Ovary (tissue), 9 donors: Measurements from ENCODE around the gene FLNA. TPM values are rescaled to one million over a fixed set of nuclear protein-coding genes. Genes with fewer than 3 reads are reported as not detected.

Experiments used
- DNase-seq, 5 donors: peaks; one replicate each; pipeline ENCODE4 v3.0.0-alpha.2; 2019 to 2020
- H3K27ac ChIP-seq, 2 donors: fragments of 200-600 bp; one replicate each; pipeline versions ENCODE4 v1.5.1 to v1.8.0; 2019 to 2022
- H3K27me3 ChIP-seq: fragments of 200-600 bp; one replicate; pipeline ENCODE4 v1.8.0; 2022
- H3K36me3 ChIP-seq: fragments of 200-600 bp; sonication (generic); one replicate; pipeline ENCODE4 v1.5.1; 2019
- H3K4me1 ChIP-seq: one replicate; pipeline ENCODE4 v1.8.1; 2013; ENCODE audit warnings: mild to moderate bottlenecking, moderate library complexity; ENCODE audit not compliant: insufficient read depth
- H3K4me3 ChIP-seq: fragments of 200-600 bp; sonication (generic); one replicate; pipeline ENCODE4 v1.5.1; 2017
- H3K9me3 ChIP-seq, 2 donors: fragments of 200-600 bp in 1 of 2; sonication (generic) in 1 of 2; one replicate each; pipeline versions ENCODE4 v1.5.1 to v1.8.1; 2013 to 2019; ENCODE audit warnings: mild to moderate bottlenecking in 1 of 2, moderate library complexity in 1 of 2
- EP300 ChIP-seq: sonication (generic); formaldehyde crosslinking; IDR thresholded peaks from one replicate; pipeline ENCODE4 v1.6.1; 2017; ENCODE audit warnings: antibody characterized with exemption
- POLR2A ChIP-seq: fragments of 450-650 bp; IDR thresholded peaks from one replicate; pipeline ENCODE4 v1.6.1; 2017; ENCODE audit warnings: antibody characterized with exemption, mild to moderate bottlenecking, moderate library complexity
- WGBS, 3 donors: extraction: QIAGEN DNeasy Blood & Tissue Kit in 1 of 3; methylation state at CpG; one replicate each; pipeline versions ENCODE4 v1.1.5 to v1.1.7; 2013 to 2017; 5-methylcytosine and 5-hydroxymethylcytosine counted together
- intact Hi-C, 4 donors: fragments of 100-400 bp; cut with DNase I; formaldehyde crosslinking; loops; one replicate each; pipeline versions ENCODE4 v1.11.0 to v1.15.1; 2022 to 2023
- polyA plus RNA-seq, 2 donors: library from polyadenylated mRNA; stranded (reverse); fragments of 200-250 nt in 1 of 2; fragments of 350-450 nt in 1 of 2; fragmentation: Illumina TruSeq in 1 of 2; extraction: RNeasy Lipid Tissue Mini Kit (QIAGEN cat#74804) in 1 of 2; gene quantifications; one replicate each; pipeline ENCODE4 v1.2.3, GENCODE V29; 2013 to 2014
- total RNA-seq, 7 donors: library from RNA; depleted of rRNA in 2 of 7; stranded (reverse); fragments of >200 nt in 2 of 7; fragmentation: NEBNext Ultra II Directional in 3 of 7; extraction: Animal tissue kit (Norgen Biotek cat#: 25700) in 3 of 7; gene quantifications; one replicate each; pipeline versions ENCODE4 v1.1.0 to v1.2.4, GENCODE V29; 2016 to 2023
- TF ChIP-seq, protein P1 (sequence below), 3 donors: fragments of 450-650 bp in 2 of 3; fragments of 200-600 bp in 1 of 3; IDR thresholded peaks; one replicate each; pipeline versions ENCODE4 v1.5.1 to v1.8.0; 2016 to 2022; ENCODE audit warnings: antibody characterized with exemption in 3 of 3, mild to moderate bottlenecking in 1 of 3
- donor health status: DM: no; HTN: no; CAD: no; lungs with moderate emphysema.
- donor health status: DM: no; HTN: no; CAD: no.
- donor health status: Bipolar disorder and iron deficiency.
- donor health status: DM: yes; HTN: yes; CAD: no.
- donor health status: DM: no; HTN: no; CAD: no.
- donor health status: DM: yes; HTN: yes; CAD: no.

The FLNA gene
- total and polyA plus RNA-seq, 9 donors, result 327 to 2,249 (median 885) TPM

DNA sequence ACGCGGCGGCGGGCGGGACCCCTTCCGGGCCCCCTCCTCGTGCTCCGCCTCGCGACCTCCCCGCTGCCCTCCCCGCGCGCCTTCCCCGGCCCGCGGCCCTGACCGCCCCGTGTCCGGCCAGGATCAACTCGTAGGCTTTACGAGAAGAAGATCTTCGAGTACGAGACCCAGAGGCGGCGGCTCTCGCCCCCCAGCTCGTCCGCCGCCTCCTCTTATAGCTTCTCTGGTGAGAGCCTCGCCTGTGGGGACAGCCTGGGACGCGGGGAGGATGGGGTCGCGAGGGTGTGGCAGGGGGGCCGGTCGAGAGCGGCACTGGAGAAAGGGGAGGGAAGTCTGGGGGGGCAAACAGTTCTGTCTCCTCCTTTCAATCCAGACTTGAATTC is 5.1 kb upstream of the FLNA start:
- no peaks in the 10 kb centered on the region for H3K27me3 ChIP-seq
- H3K36me3 ChIP-seq, result no peaks in the 10 kb centered on the region
- intact Hi-C loops, result no loop called here
- WGBS, 3 donors, result 36 to 43% (median 41%) methylated on average over 32 to 38 of the region's 38 CpGs
- DNase-seq, result no peak
- H3K4me3 ChIP-seq, result peak overlapping the region; percentile 89
- H3K4me1 ChIP-seq, result no peaks in the 10 kb centered on the region
- H3K27ac ChIP-seq, result peak overlapping the region; percentile 82 to 98
- no peaks in the 10 kb centered on the region for H3K9me3 ChIP-seq
- TF ChIP-seq POLR2A, result no peak
- TF ChIP-seq, protein P1, sequence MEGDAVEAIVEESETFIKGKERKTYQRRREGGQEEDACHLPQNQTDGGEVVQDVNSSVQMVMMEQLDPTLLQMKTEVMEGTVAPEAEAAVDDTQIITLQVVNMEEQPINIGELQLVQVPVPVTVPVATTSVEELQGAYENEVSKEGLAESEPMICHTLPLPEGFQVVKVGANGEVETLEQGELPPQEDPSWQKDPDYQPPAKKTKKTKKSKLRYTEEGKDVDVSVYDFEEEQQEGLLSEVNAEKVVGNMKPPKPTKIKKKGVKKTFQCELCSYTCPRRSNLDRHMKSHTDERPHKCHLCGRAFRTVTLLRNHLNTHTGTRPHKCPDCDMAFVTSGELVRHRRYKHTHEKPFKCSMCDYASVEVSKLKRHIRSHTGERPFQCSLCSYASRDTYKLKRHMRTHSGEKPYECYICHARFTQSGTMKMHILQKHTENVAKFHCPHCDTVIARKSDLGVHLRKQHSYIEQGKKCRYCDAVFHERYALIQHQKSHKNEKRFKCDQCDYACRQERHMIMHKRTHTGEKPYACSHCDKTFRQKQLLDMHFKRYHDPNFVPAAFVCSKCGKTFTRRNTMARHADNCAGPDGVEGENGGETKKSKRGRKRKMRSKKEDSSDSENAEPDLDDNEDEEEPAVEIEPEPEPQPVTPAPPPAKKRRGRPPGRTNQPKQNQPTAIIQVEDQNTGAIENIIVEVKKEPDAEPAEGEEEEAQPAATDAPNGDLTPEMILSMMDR (IDR thresholded peaks at IDR 0.05), result no peak
- TF ChIP-seq EP300, result no peak

DNA sequence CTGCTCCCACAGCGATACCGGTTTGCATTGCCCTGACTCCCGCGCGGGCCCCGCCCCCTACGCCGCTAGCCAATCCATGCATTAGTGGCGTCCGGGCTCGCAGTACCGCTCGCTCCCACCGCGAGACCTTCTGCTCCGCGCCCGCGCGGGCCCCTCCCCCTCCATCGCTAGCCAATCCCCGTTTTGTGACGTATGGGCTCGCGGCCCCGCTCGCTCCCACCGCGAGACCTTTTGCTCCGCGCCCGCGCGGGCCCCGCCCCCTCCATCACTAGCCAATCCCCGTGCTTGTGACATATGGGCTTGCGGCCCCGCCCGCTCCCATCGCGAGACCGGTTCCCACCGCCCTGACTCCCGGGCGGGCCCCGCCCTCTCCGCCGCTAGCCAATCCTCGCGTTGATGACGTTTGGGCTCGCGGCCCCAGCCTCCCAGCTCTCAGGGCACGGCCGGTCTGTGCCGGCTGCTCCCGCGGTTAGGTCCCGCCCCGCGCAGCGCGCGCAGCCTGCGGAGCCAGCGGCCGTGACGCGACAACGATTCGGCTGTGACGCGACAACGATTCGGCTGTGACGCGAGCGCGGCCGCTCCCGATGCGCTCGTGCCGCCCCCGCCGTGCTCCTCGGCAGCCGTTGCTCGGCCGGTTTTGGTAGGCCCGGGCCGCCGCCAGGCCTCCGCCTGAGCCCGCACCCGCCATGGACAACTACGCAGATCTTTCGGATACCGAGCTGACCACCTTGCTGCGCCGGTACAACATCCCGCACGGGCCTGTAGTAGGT is 4.5 kb upstream of the FLNA start, which contains the start of gene EMD:
Gene EMD, plus strand, starts transcription at position 497 of the 770 bp plus-strand sequence. Its CDS starts 190 bp downstream, at position 687.
- TF ChIP-seq POLR2A, result peak; percentile 94
- TF ChIP-seq, protein P1 (IDR thresholded peaks at IDR 0.05), result no peak
- H3K27me3 ChIP-seq, result no peaks in the 10 kb centered on the region
- H3K4me1 ChIP-seq, result no peaks in the 10 kb centered on the region
- no peaks in the 10 kb centered on the region for H3K36me3 ChIP-seq
- no peaks in the 10 kb centered on the region for H3K9me3 ChIP-seq
- 31 to 51% (median 44%) methylated on average over 82 to 103 of the region's 103 CpGs for WGBS, 3 donors
- peak; percentile 95 to 98 (median 97) for DNase-seq
- peak within 1 kb of the TSS; percentile 97 to 98 for H3K27ac ChIP-seq
- peak within 1 kb of the TSS; percentile 89 for H3K4me3 ChIP-seq
- intact Hi-C loops, result no loop called here

DNA sequence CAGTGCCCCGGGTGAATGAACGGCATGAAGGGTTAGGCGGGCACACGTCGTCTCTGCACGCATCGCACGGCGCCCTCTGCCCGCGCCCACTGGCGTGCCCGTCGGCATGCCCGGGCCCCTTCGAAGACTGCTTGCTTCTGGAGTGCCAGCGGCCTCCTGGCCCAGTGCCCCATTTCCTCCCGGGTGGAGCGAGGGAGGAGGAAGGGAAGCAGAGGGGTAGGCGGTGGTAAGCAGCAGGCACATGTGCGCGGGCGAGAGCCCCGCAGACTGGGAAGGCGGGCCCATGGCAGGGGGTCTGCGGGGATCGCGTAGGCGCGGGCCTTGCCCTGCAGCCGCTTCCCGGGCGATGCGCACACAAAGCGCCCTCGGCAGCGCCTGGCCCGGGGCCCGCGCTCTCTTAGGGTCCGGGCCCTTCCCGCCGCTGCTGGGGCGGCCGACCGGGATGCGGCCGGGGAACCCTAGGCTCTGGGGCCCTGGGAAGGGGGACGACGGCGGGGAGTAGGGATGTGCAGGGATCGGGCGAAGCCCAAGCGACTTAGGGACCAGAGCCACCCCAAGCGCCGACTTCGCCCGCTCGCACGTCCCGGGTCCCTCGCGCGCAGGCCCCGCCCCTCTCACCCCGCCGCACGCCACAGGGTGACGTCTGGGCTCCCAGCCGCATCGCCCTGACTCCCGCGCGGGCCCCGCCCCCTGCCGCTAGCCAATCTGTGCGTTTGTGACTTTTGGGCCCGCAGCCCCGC is 3.8 kb upstream of the FLNA start:
- no peaks in the 10 kb centered on the region for H3K4me1 ChIP-seq
- DNase-seq, result peak; percentile 68 to 80 (median 80)
- WGBS, 3 donors, result 37 to 47% (median 40%) methylated on average over 79 of the region's 79 CpGs

DNA sequence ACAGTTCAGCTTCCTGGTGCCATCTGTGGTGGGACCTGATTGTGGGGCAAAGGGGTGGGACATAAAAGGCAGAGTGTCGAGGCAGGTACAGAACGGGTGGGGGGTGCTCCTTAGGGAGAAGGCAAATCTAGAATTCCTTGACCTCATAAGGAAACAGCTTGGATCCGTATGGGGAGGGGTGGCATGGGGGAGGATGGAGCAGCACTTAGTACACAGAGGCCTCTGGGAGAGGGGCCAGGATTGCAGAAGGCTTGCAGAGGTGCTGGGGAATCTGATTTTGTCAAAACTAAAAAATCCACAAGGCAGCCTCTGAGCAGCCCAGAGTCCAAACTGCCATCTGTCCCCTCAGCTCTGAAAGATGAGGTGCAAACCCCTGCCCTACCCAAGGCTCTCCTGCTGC is 2.3 kb upstream of the FLNA start:
- WGBS, 3 donors, result 35 to 51% (median 37%) methylated on average over 3 of the region's 3 CpGs
- peak in 4 of 5 donors; percentile 55 to 74 (median 66) for DNase-seq
- H3K36me3 ChIP-seq, result no peaks in the 10 kb centered on the region
- intact Hi-C loops, result no loop called here
- peak overlapping the region; percentile 34 to 96 for H3K27ac ChIP-seq
- H3K4me3 ChIP-seq, result no peak overlapping the region
- TF ChIP-seq EP300 (no peak), POLR2A (no peak)
- TF ChIP-seq, protein P1 (IDR thresholded peaks at IDR 0.05), result no peak
- H3K9me3 ChIP-seq, result no peaks in the 10 kb centered on the region
- H3K27me3 ChIP-seq, result no peaks in the 10 kb centered on the region
- H3K4me1 ChIP-seq, result no peaks in the 10 kb centered on the region

More for the DNA sequence above, 3.8 kb upstream of the FLNA start:
- no peak for TF ChIP-seq EP300
- peak; percentile 91 for TF ChIP-seq POLR2A
- intact Hi-C loops, result no loop called here
- peak overlapping the region; percentile 50 for H3K4me3 ChIP-seq
- H3K9me3 ChIP-seq, result no peaks in the 10 kb centered on the region
- H3K27ac ChIP-seq, result peak overlapping the region; percentile 96 to 97
- no peaks in the 10 kb centered on the region for H3K27me3 ChIP-seq
- no peaks in the 10 kb centered on the region for H3K36me3 ChIP-seq
